K562 (cell line): Measurements from ENCODE around the gene ZNF687. TPM values are rescaled to one million over a fixed set of nuclear protein-coding genes. Genes with fewer than 3 reads are reported as not detected.

Source experiments
- CHD4 ChIP-seq: fragments of 200-600 bp; sonication (generic); IDR thresholded peaks from 3 replicates; pipeline ENCODE4 v1.6.1; 2012; ENCODE audit warnings: low read depth, mild to moderate bottlenecking, mixed read lengths, low read length, inconsistent platforms; ENCODE audit not compliant: insufficient read depth, insufficient replicate concordance, poor library complexity, severe bottlenecking
- ELF2 ChIP-seq: fragments of 250-450 bp; sonication (Bioruptor Pico); IDR thresholded peaks from 2 replicates; pipeline ENCODE4 v1.5.0; 2021; ENCODE audit warnings: mild to moderate bottlenecking
- HNRNPLL ChIP-seq: fragments of 200-400 bp; formaldehyde crosslinking; IDR thresholded peaks from 2 replicates; pipeline ENCODE4 v1.6.1; 2017; ENCODE audit warnings: low read length, low read depth, mild to moderate bottlenecking; ENCODE audit not compliant: poor library complexity, severe bottlenecking
- KLF10 ChIP-seq: fragments of 250-450 bp; sonication (Bioruptor Pico); IDR thresholded peaks from 2 replicates; pipeline ENCODE4 v1.6.1; 2021; ENCODE audit warnings: matching md5 sums
- SIRT6 ChIP-seq: IDR thresholded peaks from one replicate; pipeline ENCODE4 v1.6.1; 2012; ENCODE audit warnings: low read depth, mild to moderate bottlenecking, control low read depth, inconsistent platforms, low read length, moderate library complexity
- SMAD4 ChIP-seq: fragments of 250-450 bp; sonication (Bioruptor Pico); conservative IDR thresholded peaks from 2 replicates; pipeline ENCODE4 v1.8.0; 2021; ENCODE audit warnings: inconsistent platforms, mild to moderate bottlenecking, moderate library complexity
- SP2 ChIP-seq: IDR thresholded peaks from 2 replicates; pipeline ENCODE4 v1.6.1; 2011; ENCODE audit warnings: mild to moderate bottlenecking, low read depth, low read length, moderate library complexity; ENCODE audit not compliant: poor library complexity, severe bottlenecking; ENCODE audit errors: extremely low read depth
- THRB ChIP-seq: fragments of 450-650 bp; formaldehyde crosslinking; conservative IDR thresholded peaks from 2 replicates; pipeline ENCODE4 v1.4.0; 2022; ENCODE audit warnings: mild to moderate bottlenecking, missing genetic modification characterization
- ZBTB40 ChIP-seq, 2 experiments: fragments of 450-650 bp in 1 of 2; sonication (generic) in 1 of 2; formaldehyde crosslinking in 1 of 2; IDR thresholded peaks; 2 replicates each; pipeline versions ENCODE4 v1.7.1 to v1.9.0; 2016 to 2022; ENCODE audit warnings: inconsistent platforms in 1 of 2, mild to moderate bottlenecking in 1 of 2, missing genetic modification reagents in 1 of 2
- ZNF384 ChIP-seq: IDR thresholded peaks from 2 replicates; pipeline ENCODE4 v1.6.1; 2012; ENCODE audit warnings: low read depth, low read length, improper control_type of control experiment
- ZNF41 ChIP-seq: fragments of 250-450 bp; sonication (Bioruptor Pico); conservative IDR thresholded peaks from 2 replicates; pipeline ENCODE4 v1.4.0; 2020; ENCODE audit warnings: mild to moderate bottlenecking
- polyA plus RNA-seq, 8 experiments: library from polyadenylated mRNA; depleted of rRNA in 4 of 8; stranded (reverse) in 5 of 8; unstranded in 3 of 8; fragments of >200 nt; fragmentation: Nextera tagmentation in 2 of 8; fragmentation: Illumina TruSeq in 1 of 8; extraction: Ambion mirVana in 2 of 8; extraction: Trizol in 1 of 8; gene quantifications; 2 replicates each; pipeline versions ENCODE4 v1.2.1 to v1.2.3, GENCODE V29; 2011 to 2014; ENCODE audit warnings: inconsistent platforms in 1 of 8, missing spikeins in 1 of 8
- total RNA-seq, 7 experiments: library from RNA; depleted of rRNA in 6 of 7; stranded (reverse); fragments of >200 nt in 6 of 7; fragmentation: Illumina TruSeq in 2 of 7; extraction: Trizol in 2 of 7; gene quantifications; 2 replicates each; pipeline versions ENCODE4 v1.2.1 to v1.2.3, GENCODE V29; 2011 to 2021; ENCODE audit warnings: low replicate concordance in 1 of 7
- TF ChIP-seq, protein P1 (sequence below): fragments of 450-650 bp; IDR thresholded peaks from 2 replicates; pipeline ENCODE4 v1.7.1; 2018; ENCODE audit warnings: mild to moderate bottlenecking, low read depth; ENCODE audit not compliant: partially characterized antibody

The ZNF687 gene
- total and polyA plus RNA-seq, 9 of the 15 experiments (the other 6 are each of a cell fraction or from before 2014, with no cell fraction given), result 0.13 to 26.4 (median 10.6) TPM

GRCh38 chr1:151281969-151282882, at the start of gene ZNF687 (continued):
- TF ChIP-seq ZBTB40 (IDR thresholded peaks at IDR 0.05), result no peak; the same call in 1 of the 2 replicates
- TF ChIP-seq ZBTB40 (CRISPR knock-in tag; IDR thresholded peaks at IDR 0.05), result no peak
- TF ChIP-seq ELF2 (CRISPR knock-in tag), result peak; percentile 88
- TF ChIP-seq THRB (CRISPR knock-in tag), result 0 out of 2 replicates have a peak, but pooled peaks have one; percentile 44
- peak; percentile 98 for TF ChIP-seq SP2
- no peak for TF ChIP-seq CHD4
- TF ChIP-seq, protein P1, sequence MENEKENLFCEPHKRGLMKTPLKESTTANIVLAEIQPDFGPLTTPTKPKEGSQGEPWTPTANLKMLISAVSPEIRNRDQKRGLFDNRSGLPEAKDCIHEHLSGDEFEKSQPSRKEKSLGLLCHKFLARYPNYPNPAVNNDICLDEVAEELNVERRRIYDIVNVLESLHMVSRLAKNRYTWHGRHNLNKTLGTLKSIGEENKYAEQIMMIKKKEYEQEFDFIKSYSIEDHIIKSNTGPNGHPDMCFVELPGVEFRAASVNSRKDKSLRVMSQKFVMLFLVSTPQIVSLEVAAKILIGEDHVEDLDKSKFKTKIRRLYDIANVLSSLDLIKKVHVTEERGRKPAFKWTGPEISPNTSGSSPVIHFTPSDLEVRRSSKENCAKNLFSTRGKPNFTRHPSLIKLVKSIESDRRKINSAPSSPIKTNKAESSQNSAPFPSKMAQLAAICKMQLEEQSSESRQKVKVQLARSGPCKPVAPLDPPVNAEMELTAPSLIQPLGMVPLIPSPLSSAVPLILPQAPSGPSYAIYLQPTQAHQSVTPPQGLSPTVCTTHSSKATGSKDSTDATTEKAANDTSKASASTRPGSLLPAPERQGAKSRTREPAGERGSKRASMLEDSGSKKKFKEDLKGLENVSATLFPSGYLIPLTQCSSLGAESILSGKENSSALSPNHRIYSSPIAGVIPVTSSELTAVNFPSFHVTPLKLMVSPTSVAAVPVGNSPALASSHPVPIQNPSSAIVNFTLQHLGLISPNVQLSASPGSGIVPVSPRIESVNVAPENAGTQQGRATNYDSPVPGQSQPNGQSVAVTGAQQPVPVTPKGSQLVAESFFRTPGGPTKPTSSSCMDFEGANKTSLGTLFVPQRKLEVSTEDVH, result no peak
- TF ChIP-seq ZNF384, result no peak
- no peak for TF ChIP-seq KLF10 (CRISPR knock-in tag)
- TF ChIP-seq HNRNPLL, result peak; percentile 56
- TF ChIP-seq SIRT6, result no peak
- 0 out of 2 replicates have a peak, but pooled peaks have one; percentile 9 for TF ChIP-seq ZNF41 (CRISPR knock-in tag)
- TF ChIP-seq SMAD4, result peak; percentile 42; the same call in 1 of the 2 replicates
